GM12872 (cell line): ENCODE results near the gene RASA1.

ENCODE experiments used
- CTCF ChIP-seq: IDR thresholded peaks from 3 replicates; pipeline ENCODE4 v1.5.1; 2011; ENCODE audit warnings: low read depth, mild to moderate bottlenecking, low read length, moderate library complexity; ENCODE audit not compliant: insufficient read depth

Gene RASA1

GRCh38 chr5:87298692-87299362, 31.1 kb downstream of the RASA1 start:
- TF ChIP-seq CTCF = no peak

DNA sequence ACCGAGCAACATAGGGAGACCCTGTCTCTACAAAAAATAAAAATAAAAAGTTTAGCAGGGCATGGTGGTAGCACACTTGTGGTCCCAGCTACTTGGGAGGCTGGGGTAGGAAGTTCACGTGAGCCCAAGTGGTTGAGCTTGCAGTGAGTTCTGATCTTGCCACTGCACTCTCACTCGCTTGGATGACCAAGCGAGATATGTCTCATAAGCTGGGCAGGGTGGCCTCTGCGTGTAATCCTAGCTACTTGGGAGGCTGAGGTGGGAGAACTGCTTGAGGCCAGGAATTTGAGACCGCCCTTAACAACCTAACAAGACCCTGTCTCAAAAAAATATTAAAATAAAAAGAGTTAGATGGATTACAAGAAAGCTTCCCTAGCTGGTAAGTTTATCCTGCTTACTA, 32.5 kb downstream of the RASA1 start:
- no peak for TF ChIP-seq CTCF

DNA sequence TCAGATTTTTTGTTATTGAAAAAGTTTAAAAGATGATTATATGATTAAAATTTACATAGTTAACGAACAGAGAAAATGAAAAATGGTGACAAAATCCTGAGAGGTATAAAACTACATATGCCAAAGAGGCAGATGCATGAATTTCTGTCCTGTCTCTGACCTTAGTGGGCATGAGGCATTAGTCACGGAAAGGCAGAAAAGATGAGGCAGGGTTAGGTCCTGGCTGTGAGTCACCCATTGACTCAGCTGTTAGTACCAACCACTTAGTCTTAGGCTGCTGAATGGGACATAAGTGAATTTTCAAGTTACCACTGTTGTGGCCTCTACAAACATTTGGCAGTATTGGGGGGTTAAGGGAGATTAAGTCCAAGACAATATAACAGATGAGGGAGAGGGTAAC, 33.1 kb downstream of the RASA1 start:
- no peak for TF ChIP-seq CTCF

- no peak for TF ChIP-seq CTCF
These were observed 34.4 kb downstream of the RASA1 start for GRCh38 chr5:87302061-87302460.

- TF ChIP-seq CTCF = no peak
These were observed 35.6 kb downstream of the RASA1 start for GRCh38 chr5:87303324-87303723.

DNA sequence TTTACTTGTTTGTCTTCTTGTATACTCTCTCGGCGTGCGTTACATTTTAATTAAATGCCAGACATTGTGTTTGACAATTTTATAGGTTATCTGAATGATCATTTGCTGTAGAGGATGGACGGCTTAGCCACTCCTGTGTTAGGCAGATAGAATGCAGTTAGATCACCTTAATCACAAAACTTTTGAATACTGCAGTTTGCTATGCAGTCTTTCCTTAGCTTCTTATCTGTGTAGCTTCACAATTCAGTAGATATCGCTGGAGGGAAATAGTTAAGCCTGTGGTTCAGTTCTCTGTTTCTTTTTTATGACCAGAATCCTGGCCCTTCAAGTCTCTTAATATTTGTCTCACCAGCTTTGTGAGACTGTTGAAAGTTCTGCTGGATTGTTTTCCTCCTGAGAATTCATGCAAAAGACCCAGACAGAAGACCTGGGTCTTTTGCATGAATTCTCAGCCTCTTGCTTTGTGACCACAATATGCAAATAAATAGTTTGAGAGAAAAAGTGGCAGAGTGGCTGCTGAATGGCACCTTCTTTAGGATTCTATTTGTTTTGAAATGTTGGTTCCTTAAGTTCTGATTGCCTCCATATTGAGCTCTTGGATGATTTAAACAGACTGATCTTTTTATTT, 40.2 kb downstream of the RASA1 start:
- no peak for TF ChIP-seq CTCF

GRCh38 chr5:87311405-87312279, 44.0 kb downstream of the RASA1 start:
- no peak for TF ChIP-seq CTCF
